CD1c-positive myeloid dendritic cell (primary cell): Measurements from ENCODE around the gene ATG9A.
"Not testable (repeated sequence)": the region's sequence is repeated elsewhere in the genome, so short reads cannot be mapped to it uniquely, and the experiment has no call there.

Source experiments
- DNase-seq: peaks from one replicate; pipeline ENCODE4 v3.0.0-alpha.2; 2016; ENCODE audit errors: extremely low spot score

Gene ATG9A

DNA sequence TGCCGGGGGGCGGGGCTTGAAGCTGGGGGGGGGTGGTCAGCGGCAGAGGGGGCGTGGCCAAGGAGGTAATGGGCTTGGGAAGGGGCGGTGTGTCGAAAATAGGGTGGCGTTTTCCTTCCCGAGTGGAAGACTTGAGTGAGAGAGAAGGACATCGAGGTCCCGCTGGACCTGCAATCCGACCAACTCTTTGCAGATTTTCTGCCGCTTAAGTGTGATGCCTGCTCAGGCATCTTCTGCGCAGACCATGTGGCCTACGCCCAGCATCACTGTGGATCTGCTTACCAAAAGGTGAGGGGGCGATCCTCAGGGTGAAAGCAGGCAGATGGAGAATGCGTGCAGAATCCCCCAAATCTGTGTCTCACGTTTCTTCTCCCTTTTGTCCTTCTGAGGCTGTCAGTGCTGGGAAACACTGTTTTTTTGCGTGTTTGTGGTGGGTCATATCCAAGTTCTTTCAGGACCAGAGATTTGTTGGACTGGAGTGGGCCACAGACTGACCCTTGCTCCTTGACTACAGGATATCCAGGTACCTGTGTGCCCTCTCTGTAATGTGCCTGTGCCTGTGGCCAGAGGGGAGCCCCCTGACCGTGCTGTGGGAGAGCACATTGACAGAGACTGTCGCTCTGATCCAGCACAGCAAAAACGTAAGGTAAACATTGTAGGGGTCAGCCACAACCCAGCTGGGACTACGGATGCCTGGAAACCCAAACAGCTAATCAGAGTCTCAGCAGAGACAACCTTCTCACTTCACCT is 22.1 kb downstream of the ATG9A start:
- DNase-seq, result no peak

DNA sequence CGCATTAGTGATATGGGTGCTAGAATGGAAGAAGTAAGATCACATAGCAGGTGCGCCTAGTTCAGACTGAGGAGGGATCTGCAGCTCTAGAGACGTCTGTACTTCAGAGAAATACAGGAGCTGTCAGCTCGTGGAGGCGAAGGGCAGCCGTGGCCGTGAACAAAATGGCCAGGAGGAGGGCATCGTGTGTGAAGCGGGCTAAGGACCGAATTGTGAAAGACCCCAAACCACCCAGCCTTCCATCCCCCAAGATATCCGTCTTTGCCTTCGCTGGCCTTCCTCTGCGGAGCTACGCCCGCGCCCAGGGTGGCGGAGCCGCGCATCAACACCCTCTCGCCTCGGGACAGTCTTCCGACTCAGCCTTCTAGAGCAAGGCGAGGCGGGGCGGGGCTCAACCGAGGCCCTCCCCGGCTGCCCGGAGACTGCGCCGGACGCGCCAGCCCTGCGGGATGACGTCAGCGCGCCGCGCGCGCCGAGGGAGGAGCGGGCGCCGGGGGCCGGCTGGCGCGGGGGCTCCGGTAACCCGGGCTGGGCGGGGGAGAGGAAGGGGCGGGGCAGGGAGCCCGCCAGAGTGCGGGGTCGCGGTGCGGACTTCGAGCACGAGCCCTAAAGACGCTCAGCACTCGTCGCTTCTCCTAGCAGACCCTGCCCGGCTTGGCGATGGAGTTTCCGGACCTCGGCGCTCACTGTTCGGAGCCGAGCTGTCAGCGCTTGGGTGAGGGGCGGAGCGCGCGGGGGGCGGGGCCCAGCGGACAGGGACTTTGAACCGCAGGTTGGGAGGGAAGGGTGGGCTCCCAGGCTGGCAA is 22.9 kb downstream of the ATG9A start, which contains the start of gene ZFAND2B:
TSS of gene ZFAND2B (plus strand) at position 455 of the 806 bp plus-strand sequence. CDS start at position 661, 206 bp downstream.
- peak; percentile 98 for DNase-seq

DNA sequence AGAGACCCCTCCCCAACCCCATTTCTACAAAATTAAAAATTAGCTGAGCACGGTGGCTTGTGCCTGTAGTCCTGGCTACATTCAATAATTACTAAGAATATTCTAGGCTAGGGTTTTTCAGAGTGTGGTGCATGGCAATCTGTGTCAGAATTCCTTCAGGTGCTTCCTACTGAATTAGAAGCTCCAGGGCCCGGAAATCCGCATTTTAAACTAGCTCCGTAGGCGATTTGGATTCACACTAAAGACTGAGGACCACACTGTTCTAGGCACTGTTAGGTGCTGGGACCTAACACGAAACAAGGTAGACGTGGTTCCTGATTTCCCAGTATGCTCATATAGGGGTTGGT is 23.5 kb downstream of the ATG9A start:
- no peak for DNase-seq

DNA sequence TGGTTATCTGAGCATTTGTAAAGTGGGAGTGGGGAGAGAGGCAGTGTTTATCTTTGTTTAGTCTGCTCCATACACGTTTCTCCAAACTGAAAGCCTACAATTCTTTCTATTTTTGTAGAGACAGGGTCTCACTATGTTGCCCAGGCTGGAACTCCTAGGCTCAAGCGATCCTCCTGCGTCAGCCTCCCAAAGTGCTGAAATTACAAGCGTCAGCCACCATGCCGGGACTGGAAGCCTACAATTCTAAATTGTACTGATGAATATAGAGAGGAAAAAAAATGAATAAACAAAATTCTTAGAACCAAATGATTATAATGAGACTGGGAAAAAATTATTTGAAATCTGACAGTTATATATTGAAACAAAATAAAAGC is 24.3 kb downstream of the ATG9A start:
- DNase-seq, result no peak

DNA sequence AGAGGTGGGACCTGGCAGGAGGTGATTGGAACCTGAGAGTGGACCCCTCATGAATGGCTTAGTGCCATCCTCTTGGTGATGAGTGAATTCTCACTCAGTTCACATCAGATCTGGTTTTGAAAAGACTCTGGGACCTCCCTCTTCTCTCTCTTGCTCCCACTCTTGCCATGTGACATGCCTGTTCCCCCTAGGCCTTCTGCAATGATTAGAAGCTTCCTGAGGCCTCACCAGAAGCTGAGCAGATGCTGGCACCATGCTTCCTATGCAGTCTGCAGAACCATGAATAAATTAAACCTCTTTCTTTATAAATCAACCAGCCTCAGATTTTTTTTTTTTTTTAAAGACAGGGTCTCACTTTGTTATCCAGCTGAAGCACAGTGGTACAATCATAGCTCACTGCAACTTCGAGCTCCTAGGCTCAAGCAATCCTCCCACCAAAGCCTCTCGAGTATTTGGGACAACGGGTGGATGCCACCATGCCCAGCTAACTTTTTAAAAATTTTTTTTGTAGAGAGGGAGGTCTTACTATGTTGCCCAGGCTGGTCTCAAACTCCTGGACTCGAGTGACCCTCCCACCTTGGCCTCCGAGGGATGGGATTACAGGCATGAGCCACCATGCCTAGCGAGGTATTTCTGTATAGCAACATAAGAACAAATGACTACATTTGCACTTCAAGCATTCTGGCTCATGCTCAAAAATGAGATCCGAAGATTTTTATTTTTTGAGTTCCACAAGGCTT is 24.8 kb downstream of the ATG9A start:
- DNase-seq, result no peak

DNA sequence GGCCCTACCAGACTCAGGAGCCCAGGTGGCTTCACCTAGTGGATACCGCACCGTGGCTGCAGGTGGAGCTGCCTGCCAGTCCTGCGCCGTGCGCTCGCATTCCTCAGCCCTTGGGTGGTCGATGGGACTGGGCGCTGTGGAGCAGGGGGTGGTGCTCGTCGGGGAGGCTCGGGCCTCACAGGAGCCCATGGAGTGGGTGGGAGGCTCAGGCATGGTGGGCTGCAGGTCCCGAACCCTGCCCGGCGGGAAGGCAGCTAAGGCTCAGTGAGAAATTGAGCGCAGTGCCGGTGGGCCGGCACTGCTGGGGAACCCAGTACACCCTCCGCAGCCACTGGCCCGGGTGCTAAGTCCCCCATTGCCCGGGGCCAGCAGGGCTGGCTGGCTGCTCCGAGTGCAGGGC is 28.1 kb downstream of the ATG9A start:
- not testable (repeated sequence) for DNase-seq

DNA sequence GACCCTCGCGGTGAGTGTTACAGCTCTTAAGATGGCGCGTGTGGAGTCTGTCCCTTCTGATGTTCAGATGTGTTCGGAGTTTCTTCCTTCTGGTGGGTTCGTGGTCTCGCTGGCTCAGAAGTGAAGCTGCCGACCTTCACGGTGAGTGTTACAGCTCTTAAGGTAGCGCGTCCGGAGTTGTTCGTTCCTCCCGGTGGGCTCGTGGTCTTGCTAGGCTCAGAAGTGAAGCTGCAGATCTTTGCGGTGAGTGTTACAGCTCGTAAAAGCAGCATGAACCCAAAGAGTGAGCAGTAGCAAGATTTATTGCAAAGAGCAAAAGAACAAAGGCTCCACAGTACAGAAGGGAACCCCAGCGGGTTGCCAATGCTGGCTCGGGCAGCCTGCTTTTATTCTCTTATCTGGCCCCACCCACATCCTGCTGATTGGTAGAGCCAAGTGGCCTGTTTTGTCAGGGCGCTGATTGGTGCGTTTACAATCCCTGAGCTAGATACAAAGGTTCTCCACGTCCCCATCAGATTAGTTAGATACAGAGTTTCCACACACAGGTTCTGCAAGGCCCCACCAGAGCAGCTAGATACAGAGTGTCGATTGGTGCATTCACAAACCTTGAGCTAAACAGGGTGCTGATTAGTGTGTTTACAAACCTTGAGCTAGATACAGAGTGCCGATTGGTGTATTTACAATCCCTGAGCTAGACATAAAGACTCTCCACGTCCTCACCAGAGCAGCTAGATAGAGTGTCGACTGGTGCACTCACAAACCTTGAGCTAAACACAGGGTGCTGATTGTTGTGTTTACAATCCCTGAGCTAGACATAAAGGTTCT is 28.7 kb downstream of the ATG9A start:
- DNase-seq, result not testable (repeated sequence)

DNA sequence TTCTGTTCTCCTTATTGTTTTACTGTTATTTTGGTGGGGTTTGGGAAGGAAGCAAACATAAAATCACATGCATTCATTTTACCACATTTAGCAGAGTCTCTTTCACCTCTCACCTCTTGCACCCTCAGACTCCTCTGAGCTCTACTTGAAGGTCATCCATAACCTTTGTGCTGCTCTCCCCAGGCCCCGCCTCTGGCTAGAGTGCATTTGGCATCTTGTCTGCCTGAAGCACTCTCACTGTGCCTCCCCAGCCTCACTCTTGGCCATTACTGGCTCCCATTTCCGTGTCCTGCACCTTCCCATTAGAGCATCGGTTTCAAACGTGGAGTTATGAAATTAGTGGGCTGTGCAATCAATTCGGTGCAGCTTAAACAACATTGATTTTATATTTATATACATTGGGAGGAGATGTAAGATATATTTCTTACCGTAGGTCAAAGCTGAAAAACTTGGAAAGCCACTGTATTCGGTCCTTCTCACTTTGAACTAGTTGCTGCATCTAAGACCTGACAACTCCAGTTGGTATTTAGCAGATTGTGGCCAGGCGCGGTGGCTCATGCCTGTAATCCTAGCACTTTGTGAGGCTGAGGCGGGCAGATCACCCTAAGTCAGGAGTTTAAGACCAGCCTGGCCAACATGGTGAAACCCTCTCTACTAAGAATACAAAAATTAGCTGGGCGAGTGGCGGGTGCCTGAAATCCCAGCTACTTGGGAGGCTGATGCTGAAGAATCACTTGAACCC is 29.8 kb downstream of the ATG9A start:
- no peak for DNase-seq

DNA sequence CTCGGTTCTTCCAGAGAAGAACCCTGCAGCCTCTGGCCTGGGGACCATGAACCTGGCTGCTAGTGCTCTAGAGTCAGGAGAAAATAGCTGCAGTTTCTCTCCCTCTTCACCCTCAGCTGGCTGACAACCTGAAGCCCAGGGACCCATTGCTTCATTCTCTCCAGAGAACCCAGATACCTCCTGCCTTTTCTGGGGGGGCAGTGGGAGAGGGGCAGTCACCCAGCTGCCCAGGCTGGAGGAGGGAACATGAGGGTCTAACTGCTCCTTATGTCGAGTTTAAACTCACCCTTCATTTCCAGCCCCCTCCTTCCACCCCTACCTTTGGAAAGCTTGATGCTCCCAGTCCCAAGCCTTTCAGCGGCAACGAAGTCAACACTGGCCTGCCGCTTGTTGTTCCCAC is 30.5 kb downstream of the ATG9A start:
- no peak for DNase-seq

DNA sequence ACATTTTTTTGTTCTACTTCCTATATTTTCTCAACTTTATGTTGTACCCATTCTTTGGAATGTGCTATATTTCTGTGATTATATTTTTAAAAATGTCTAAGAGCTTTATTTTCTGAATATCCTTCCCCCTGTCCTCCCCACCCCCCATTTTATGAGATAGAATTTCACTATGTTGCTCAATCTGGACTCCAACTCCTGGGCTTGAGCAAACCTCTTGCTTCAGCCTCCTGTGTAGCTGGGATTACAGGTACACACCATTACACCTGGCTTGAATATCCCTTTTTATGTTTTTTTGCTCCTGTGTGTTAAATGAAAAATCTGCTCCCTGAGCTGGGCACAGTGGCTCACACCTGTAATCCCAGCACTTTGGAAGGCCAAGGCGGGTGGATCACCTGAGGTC is 32.0 kb downstream of the ATG9A start:
- no peak for DNase-seq

DNA sequence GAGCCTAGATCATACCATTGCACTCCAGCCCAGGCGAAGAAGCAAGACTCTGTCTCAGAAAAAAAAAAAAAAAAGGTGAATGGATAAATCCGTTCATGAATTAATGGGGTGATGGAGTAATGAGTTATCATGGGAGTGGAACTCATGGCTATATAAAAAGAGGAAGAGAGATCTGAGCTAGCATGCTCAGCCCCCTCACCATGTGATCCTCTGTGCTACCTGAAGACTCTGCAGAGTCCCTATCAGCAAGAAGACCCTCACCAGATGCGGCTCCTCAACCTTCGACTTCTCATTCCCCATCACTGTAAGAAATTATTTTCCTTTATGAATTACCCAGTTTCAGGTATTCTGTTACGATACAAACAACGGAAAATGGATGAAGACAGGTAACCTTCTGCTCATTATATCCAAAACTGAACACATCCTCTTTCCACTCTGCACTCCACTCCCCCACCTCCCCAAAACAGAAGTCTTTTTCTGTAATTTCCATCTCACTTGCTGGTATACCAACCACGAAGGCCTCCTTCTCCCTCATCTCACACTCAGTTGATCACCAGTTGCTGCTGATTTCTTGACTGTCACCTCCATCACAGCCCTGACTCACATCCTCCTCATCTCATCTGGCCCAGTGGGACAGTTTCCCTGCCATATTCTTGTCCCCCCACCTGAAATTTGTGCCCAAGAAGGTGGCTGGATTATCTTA is 42.5 kb downstream of the ATG9A start:
- DNase-seq, result no peak

DNA sequence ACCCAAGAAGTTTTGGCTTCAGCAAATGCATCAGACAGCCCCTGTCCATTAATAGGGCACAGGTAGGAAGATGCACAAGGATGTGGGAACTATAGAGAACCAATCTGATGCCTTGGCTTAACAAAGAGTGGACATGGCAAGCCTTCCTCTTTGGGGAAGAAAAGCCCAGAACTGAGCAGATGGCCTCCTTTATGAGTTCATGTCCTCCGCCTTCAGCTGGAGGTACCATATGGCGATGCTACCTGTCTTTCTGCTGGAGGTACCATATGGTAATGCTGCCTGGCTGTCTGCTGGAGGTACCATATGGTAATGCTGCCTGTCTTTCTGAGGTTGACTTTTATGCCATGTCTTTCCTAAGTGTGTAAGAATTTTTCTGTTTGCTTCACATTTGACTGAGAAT is 45.3 kb downstream of the ATG9A start:
- no peak for DNase-seq

DNA sequence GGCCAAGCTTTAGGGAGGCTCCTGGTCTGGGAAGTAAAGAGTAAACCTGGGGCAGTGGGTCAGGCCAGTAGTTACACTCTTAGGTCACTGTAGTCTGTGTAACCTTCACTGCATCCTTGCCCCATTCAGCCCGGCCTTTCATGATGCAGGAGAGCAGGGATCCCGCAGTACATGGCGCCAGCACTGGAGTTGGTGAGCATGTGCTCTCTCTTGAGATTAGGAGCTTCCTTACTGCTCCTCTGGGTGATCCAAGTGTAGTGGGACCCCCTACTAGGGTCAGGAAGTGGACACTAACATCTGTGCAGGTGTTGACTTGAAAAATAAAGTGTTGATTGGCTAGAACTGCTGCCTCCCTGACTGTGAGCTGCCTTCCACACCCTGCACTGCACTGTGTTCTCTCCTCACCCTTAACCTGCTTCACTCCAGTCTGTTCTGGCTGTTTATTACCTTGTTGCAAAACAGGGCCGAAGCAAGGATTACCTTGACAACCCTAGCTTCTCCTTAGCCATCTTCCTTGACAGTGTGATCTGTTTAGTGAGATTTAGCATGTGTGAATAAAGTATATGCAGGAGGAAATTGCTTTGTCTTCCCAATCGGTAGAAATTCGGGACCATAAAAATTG is 46.2 kb downstream of the ATG9A start:
- no peak for DNase-seq

DNA sequence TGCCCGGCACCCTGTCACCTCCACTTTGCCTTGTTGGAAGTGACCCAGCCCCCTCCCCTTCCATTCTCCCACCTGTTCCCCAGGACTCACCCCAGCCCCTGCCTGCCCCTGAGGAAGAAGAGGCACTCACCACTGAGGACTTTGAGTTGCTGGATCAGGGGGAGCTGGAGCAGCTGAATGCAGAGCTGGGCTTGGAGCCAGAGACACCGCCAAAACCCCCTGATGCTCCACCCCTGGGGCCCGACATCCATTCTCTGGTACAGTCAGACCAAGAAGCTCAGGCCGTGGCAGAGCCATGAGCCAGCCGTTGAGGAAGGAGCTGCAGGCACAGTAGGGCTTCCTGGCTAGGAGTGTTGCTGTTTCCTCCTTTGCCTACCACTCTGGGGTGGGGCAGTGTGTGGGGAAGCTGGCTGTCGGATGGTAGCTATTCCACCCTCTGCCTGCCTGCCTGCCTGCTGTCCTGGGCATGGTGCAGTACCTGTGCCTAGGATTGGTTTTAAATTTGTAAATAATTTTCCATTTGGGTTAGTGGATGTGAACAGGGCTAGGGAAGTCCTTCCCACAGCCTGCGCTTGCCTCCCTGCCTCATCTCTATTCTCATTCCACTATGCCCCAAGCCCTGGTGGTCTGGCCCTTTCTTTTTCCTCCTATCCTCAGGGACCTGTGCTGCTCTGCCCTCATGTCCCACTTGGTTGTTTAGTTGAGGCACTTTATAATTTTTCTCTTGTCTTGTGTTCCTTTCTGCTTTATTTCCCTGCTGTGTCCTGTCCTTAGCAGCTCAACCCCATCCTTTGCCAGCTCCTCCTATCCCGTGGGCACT is 46.9 kb downstream of the ATG9A start:
- DNase-seq, result peak; percentile 60

DNA sequence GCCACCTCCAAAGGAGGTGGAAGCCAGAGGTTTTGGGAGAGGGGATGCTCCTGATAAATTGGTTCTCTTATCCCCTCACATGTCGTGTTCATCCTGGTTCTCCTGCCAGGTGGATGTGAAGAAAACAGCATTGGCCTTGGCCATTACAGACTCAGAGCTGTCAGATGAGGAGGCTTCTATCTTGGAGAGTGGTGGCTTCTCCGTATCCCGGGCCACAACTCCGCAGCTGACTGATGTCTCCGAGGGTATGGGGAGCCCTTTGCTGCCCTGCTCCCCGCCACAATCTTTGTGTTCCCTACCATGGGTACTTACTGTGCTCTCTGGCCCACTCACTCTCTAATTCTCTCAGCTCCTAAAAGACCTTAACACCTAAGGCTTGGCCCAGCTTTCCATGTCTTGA is 47.9 kb downstream of the ATG9A start:
- no peak for DNase-seq

DNA sequence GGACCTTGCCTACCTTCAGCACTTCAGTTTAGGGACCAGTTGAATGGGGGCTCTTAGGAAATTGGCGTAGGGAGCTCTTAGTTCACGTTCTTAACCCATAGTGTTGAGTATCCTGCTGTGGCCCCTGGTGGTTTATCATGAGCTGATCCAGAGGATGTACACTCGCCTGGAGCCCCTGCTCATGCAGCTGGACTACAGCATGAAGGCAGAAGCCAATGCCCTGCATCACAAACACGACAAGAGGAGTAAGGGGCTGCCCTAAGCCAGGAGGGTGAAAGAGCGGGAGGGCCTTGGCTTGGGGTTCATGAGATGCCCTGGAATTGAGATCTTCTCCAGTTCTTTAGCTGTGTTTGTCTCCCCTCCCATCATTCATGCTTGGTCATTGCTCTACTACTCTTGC is 48.5 kb downstream of the ATG9A start:
- no peak for DNase-seq

DNA sequence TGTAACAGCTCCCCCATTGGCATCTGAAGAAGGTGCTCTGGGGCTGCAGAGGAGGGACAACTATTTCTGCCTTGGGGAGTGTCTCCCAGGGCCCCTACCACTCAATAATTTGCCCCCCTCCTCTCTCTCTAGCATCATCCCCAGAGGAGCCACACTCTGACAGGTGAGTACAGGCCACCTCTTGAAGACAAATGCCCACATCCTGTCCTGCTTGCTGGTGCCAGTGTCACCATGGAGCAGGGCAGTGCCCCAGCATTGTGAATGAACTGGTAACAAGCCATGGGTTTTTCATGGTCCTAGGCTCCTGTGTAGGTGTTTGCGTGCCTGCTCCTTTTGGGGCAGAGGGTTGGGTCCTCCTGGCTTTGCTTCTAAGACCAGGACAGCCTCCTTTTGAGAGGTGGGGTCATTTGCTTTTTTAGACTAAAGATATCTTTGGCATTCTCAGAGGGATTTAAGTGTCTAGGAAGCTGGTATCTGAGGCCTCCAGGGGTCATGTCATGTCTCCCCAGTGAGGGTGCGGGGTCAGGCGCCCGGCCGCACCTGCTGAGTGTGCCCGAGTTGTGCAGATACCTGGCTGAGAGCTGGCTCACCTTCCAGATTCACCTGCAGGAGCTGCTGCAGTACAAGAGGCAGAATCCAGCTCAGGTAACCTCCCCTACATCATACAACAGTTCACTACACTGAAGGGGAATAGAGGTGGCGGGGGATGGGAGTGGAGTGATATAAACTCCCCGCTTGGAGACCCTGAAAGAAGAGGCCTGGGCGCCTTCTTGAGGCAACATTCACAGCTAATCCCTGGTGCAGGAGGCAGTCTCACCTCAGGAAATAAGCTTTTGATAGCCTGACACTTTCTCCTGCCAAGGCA is 49.6 kb downstream of the ATG9A start:
- DNase-seq, result no peak
